ENCODE data around the gene DSN1. TPM values are rescaled to one million over a fixed set of nuclear protein-coding genes. Genes with fewer than 3 reads are reported as not detected.

Gene DSN1
- total and polyA plus RNA-seq, 2 experiments from 2014 or later = 19.4 to 26.4 TPM

GRCh38 chr20:36805396-36805795 is 31.8 kb upstream of the DSN1 start:
- Histone ChIP-seq H3K4me2 (no peak overlapping the region), H4K20me1 (replicated peaks; ENCODE audit: insufficient read depth) (no peaks in the 10 kb centered on the region), H3F3A (replicated peaks; ENCODE audit: low read depth) (0 out of 2 replicates have a peak, but pooled peaks cover 3% of the 10 kb centered on the region), H3K9me2 (ENCODE audit: insufficient read depth) (no peaks in the 10 kb centered on the region), H3K79me2 (replicated peaks; ENCODE audit: insufficient read depth) (no peaks in the 10 kb centered on the region), H3K27me3 (ENCODE audit: insufficient read depth) (no peaks in the 10 kb centered on the region), H3K36me3 (ENCODE audit: insufficient read depth) (peaks cover 18% of the 10 kb centered on the region), H3K27ac (ENCODE audit: low read depth) (no peak overlapping the region), H3K4me1 (ENCODE audit: insufficient read depth) (no peaks in the 10 kb centered on the region), H3K4me3 (no peak overlapping the region), H2AFZ (no peak overlapping the region)
- peaks cover 54% of the 10 kb centered on the region for H3K36me3 Mint-ChIP-seq (ENCODE audit: low read depth)
- DNase-seq (ENCODE audit: low spot score) (no peak), ATAC-seq (no peak)
- peaks cover 6% of the 10 kb centered on the region for H3K27me3 Mint-ChIP-seq (ENCODE audit: insufficient read depth, low read depth, poor library complexity)
- no peaks in the 10 kb centered on the region for H3K4me1 Mint-ChIP-seq
- no peak overlapping the region for H3K27ac Mint-ChIP-seq
- H3K9me3 Mint-ChIP-seq = no peaks in the 10 kb centered on the region
- no peak overlapping the region for H3K4me3 Mint-ChIP-seq
- TF ChIP-seq STAT1 (IDR thresholded peaks at IDR 0.05; ENCODE audit: unreplicated experiment) = no peak
- TF ChIP-seq NANOG (IDR thresholded peaks at IDR 0.05; ENCODE audit: borderline replicate concordance) = no peak
- no peak for TF ChIP-seq ETS1 (IDR thresholded peaks at IDR 0.05)
- TF ChIP-seq ZNF331 (CRISPR knock-in tag; IDR thresholded peaks at IDR 0.05; ENCODE audit: low read depth) = no peak
- TF ChIP-seq JUNB (IDR thresholded peaks at IDR 0.05; ENCODE audit: unreplicated experiment) = no peak
- no peak for TF ChIP-seq CREB1 (CRISPR knock-in tag; IDR thresholded peaks at IDR 0.05; ENCODE audit: low read depth)
- no peak for TF ChIP-seq POLR2AphosphoS5 (IDR thresholded peaks at IDR 0.05; ENCODE audit: low read depth)
- TF ChIP-seq EZH2 (IDR thresholded peaks at IDR 0.05; ENCODE audit: low read depth, unreplicated experiment) = no peak
- TF ChIP-seq ZNF462 (CRISPR knock-in tag; IDR thresholded peaks at IDR 0.05) = no peak
